Fibroblast of lung (primary cell): Measurements from ENCODE around the gene TRIML2. TPM values are rescaled to one million over a fixed set of nuclear protein-coding genes. Genes with fewer than 3 reads are reported as not detected.

ENCODE experiments used
- DNase-seq, 2 donors: peaks; one replicate each; pipeline versions ENCODE4 v3.0.0 to v3.0.0-alpha.2; 2010; ENCODE audit warnings: low read depth in 2 of 2
- H2AFZ ChIP-seq: 2 replicates; pipeline ENCODE4 v1.5.1; 2012; ENCODE audit warnings: low read length, control low read depth, inconsistent platforms
- H3K27ac ChIP-seq: 2 replicates; pipeline ENCODE4 v1.5.1; 2011; ENCODE audit warnings: low read length, control low read depth; ENCODE audit not compliant: insufficient read depth
- H3K27me3 ChIP-seq: 2 replicates; pipeline ENCODE4 v1.5.1; 2011; ENCODE audit warnings: mild to moderate bottlenecking, low read length; ENCODE audit not compliant: control insufficient read depth, insufficient read depth
- H3K36me3 ChIP-seq: 2 replicates; pipeline ENCODE4 v1.5.1; 2011; ENCODE audit warnings: low read length; ENCODE audit not compliant: control insufficient read depth, insufficient read depth
- H3K4me1 ChIP-seq: 2 replicates; pipeline ENCODE4 v1.5.1; 2011; ENCODE audit warnings: low read length; ENCODE audit not compliant: control insufficient read depth, insufficient read depth; ENCODE audit errors: extremely low read depth
- H3K4me2 ChIP-seq: 2 replicates; pipeline ENCODE4 v1.5.1; 2011; ENCODE audit warnings: low read length, control low read depth; ENCODE audit not compliant: insufficient read depth; ENCODE audit errors: extremely low read depth
- H3K4me3 ChIP-seq, 4 experiments: fragments of 200-600 bp in 1 of 4; sonication (generic) in 1 of 4; replicated peaks in 1 of 4; 2 replicates each; pipeline ENCODE4 v1.5.1; 2011 to 2016; ENCODE audit warnings: low read length in 4 of 4, low read depth in 3 of 4, mild to moderate bottlenecking in 3 of 4, control low read depth in 2 of 4, inconsistent platforms in 1 of 4, mixed read lengths in 1 of 4; ENCODE audit not compliant: insufficient read depth in 1 of 4; ENCODE audit errors: control extremely low read depth in 1 of 4
- H3K79me2 ChIP-seq: 2 replicates; pipeline ENCODE4 v1.5.1; 2012; ENCODE audit warnings: mild to moderate bottlenecking, low read length, inconsistent platforms; ENCODE audit not compliant: control insufficient read depth, insufficient read depth
- H3K9ac ChIP-seq: 2 replicates; pipeline ENCODE4 v1.5.1; 2011; ENCODE audit warnings: mild to moderate bottlenecking, low read length, control low read depth; ENCODE audit not compliant: insufficient read depth
- H3K9me3 ChIP-seq: 2 replicates; pipeline ENCODE4 v1.5.1; 2012; ENCODE audit warnings: low read depth, low read length; ENCODE audit not compliant: control insufficient read depth, insufficient read depth
- H4K20me1 ChIP-seq: 2 replicates; pipeline ENCODE4 v1.5.1; 2011; ENCODE audit warnings: low read length; ENCODE audit not compliant: control insufficient read depth, insufficient read depth; ENCODE audit errors: extremely low read depth
- EZH2 ChIP-seq: IDR thresholded peaks from 2 replicates; pipeline ENCODE4 v1.5.1; 2012; ENCODE audit warnings: low read length, control low read depth, mild to moderate bottlenecking; ENCODE audit errors: missing control alignments
- polyA plus RNA-seq, 2 donors: library from polyadenylated mRNA; depleted of rRNA in 1 of 2; stranded (reverse) in 1 of 2; unstranded in 1 of 2; fragments of >200 nt; gene quantifications; 2 replicates each; pipeline ENCODE4 v1.2.1, GENCODE V29; 2011 to 2012; ENCODE audit warnings: missing spikeins in 1 of 2
- total RNA-seq: library from RNA; depleted of rRNA; stranded (reverse); fragments of >200 nt; gene quantifications from 2 replicates; pipeline ENCODE4 v1.2.1, GENCODE V29; 2014
- TF ChIP-seq, protein P1 (sequence below), 2 donors: IDR thresholded peaks in 1 of 2; conservative IDR thresholded peaks in 1 of 2; 1 replicate in 1 of 2; 2 replicates in 1 of 2; pipeline ENCODE4 v1.5.1; 2011 to 2012; ENCODE audit warnings: low read length in 2 of 2, control low read depth in 1 of 2, inconsistent platforms in 1 of 2, low read depth in 1 of 2, mild to moderate bottlenecking in 1 of 2

The TRIML2 gene
- total and polyA plus RNA-seq, 2 donors (not counting 1 experiment from before 2014, with no cell fraction given), result under 0.01 TPM; not detected in 1

DNA sequence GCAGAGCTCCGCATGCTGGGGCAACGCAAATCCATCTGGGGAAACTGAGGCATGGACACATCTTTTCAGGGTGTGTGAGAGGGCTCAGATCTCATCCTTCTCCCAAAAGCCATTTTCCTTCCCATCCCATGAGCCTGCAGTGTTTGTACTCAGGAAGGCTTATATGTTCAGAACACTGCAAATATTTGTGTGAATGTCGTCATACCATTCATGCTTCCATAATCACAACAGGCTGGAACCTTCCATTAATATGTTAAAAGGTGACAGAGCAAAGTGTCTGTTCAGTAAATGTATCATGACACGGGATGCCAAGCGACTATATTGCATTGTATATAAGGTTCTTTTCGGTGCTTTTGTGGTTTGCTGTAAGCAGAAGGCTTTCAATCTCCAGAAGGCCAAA is 38.4 kb upstream of the TRIML2 start:
- TF ChIP-seq, protein P1, sequence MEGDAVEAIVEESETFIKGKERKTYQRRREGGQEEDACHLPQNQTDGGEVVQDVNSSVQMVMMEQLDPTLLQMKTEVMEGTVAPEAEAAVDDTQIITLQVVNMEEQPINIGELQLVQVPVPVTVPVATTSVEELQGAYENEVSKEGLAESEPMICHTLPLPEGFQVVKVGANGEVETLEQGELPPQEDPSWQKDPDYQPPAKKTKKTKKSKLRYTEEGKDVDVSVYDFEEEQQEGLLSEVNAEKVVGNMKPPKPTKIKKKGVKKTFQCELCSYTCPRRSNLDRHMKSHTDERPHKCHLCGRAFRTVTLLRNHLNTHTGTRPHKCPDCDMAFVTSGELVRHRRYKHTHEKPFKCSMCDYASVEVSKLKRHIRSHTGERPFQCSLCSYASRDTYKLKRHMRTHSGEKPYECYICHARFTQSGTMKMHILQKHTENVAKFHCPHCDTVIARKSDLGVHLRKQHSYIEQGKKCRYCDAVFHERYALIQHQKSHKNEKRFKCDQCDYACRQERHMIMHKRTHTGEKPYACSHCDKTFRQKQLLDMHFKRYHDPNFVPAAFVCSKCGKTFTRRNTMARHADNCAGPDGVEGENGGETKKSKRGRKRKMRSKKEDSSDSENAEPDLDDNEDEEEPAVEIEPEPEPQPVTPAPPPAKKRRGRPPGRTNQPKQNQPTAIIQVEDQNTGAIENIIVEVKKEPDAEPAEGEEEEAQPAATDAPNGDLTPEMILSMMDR (conservative IDR thresholded peaks at IDR 0.05 in 1 of 2, IDR thresholded peaks at IDR 0.05 in 1 of 2; ENCODE audit: low read depth in 1 of 2, low read length in 2 of 2), result no peak
- no peak for TF ChIP-seq EZH2
- Histone ChIP-seq H3K4me3 (no peak overlapping the region), H3K9me3 (no peaks in the 10 kb centered on the region), H3K79me2 (no peaks in the 10 kb centered on the region), H3K36me3 (no peaks in the 10 kb centered on the region), H2AFZ (no peak overlapping the region), H3K27me3 (no peaks in the 10 kb centered on the region), H3K27ac (no peak overlapping the region), H3K4me1 (no peaks in the 10 kb centered on the region), H3K4me2 (no peak overlapping the region), H4K20me1 (no peaks in the 10 kb centered on the region), H3K9ac (no peak overlapping the region)
- no peak for DNase-seq

DNA sequence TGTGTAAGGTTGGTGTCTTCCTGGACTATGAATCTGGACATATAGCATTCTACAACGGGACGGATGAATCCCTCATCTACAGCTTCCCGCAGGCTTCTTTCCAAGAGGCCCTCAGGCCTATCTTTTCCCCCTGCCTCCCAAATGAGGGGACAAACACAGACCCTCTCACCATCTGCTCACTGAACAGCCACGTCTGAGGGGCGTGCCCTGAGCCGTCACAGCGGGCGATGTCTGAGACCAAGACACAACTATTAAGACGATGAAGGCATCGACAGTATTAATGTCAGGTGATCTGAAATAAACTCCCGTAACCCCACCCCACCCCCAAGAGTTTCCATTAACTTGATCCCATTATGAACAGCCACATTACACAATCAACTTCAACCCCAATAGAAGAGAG is 37.8 kb upstream of the TRIML2 start:
- no peak overlapping the region for H3K4me2 ChIP-seq
- no peak for DNase-seq
- no peaks in the 10 kb centered on the region for H3K36me3 ChIP-seq
- no peak overlapping the region for H3K27ac ChIP-seq
- no peak overlapping the region for H2AFZ ChIP-seq
- H3K79me2 ChIP-seq, result no peaks in the 10 kb centered on the region
- no peaks in the 10 kb centered on the region for H3K27me3 ChIP-seq
- no peaks in the 10 kb centered on the region for H3K4me1 ChIP-seq
- no peak overlapping the region for H3K4me3 ChIP-seq
- TF ChIP-seq EZH2, result no peak
- TF ChIP-seq, protein P1 (conservative IDR thresholded peaks at IDR 0.05 in 1 of 2, IDR thresholded peaks at IDR 0.05 in 1 of 2; ENCODE audit: low read depth in 1 of 2, low read length in 2 of 2), result no peak
- H4K20me1 ChIP-seq, result no peaks in the 10 kb centered on the region
- no peaks in the 10 kb centered on the region for H3K9me3 ChIP-seq
- no peak overlapping the region for H3K9ac ChIP-seq

DNA sequence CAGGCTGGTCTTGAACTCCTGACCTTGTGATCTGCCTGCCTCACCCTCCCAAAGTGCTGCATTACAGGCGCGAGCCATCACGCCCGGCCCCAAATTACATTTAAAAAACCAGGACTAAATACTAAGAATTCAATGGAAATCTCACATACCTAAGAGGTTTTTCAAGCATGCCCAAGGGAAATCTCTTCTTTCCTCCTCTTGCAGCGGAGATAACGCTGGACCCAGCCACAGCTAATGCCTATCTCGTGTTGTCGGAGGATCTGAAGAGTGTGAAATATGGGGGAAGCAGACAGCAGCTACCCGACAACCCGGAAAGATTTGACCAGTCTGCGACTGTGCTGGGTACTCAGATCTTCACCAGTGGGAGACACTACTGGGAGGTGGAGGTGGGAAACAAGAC is 37.2 kb upstream of the TRIML2 start:
- no peak for TF ChIP-seq EZH2
- TF ChIP-seq, protein P1 (conservative IDR thresholded peaks at IDR 0.05 in 1 of 2, IDR thresholded peaks at IDR 0.05 in 1 of 2; ENCODE audit: low read depth in 1 of 2, low read length in 2 of 2), result no peak
- no peak for DNase-seq
- no peak overlapping the region for H3K4me2 ChIP-seq

More for the DNA sequence above, 37.2 kb upstream of the TRIML2 start:
- no peaks in the 10 kb centered on the region for H3K9me3 ChIP-seq
- no peaks in the 10 kb centered on the region for H3K27me3 ChIP-seq
- no peak overlapping the region for H3K4me3 ChIP-seq
- H2AFZ ChIP-seq, result no peak overlapping the region
- no peaks in the 10 kb centered on the region for H3K36me3 ChIP-seq
- H3K4me1 ChIP-seq, result no peaks in the 10 kb centered on the region
- no peak overlapping the region for H3K27ac ChIP-seq
- H3K79me2 ChIP-seq, result no peaks in the 10 kb centered on the region
- H4K20me1 ChIP-seq, result no peaks in the 10 kb centered on the region
- H3K9ac ChIP-seq, result no peak overlapping the region
